Fibroblast of lung (primary cell): ENCODE measurements around the gene TMEM178B.

Experiments used
- CTCF ChIP-seq, 2 donors: IDR thresholded peaks in 1 of 2; conservative IDR thresholded peaks in 1 of 2; 1 replicate in 1 of 2; 2 replicates in 1 of 2; pipeline ENCODE4 v1.5.1; 2011 to 2012; ENCODE audit warnings: low read length in 2 of 2, control low read depth in 1 of 2, inconsistent platforms in 1 of 2, low read depth in 1 of 2, mild to moderate bottlenecking in 1 of 2
- EZH2 ChIP-seq: IDR thresholded peaks from 2 replicates; pipeline ENCODE4 v1.5.1; 2012; ENCODE audit warnings: low read length, control low read depth, mild to moderate bottlenecking; ENCODE audit errors: missing control alignments

GRCh38 chr7:141348728-141349127 is 274.9 kb downstream of the TMEM178B start:
- TF ChIP-seq CTCF (conservative IDR thresholded peaks at IDR 0.05 in 1 of 2, IDR thresholded peaks at IDR 0.05 in 1 of 2; ENCODE audit: low read depth in 1 of 2, low read length in 2 of 2) (no peak), EZH2 (no peak)
